Inflammatory macrophage (primary cell): Measurements from ENCODE around the gene PNKD.

Experiments used
- DNase-seq, 2 donors: peaks; one replicate each; pipeline ENCODE4 v3.0.0-alpha.2; 2020 to 2022

PNKD gene

GRCh38 chr2:218343591-218343990 is 73.3 kb downstream of the PNKD start:
- DNase-seq = no peak

- DNase-seq = no peak
These were observed 73.9 kb downstream of the PNKD start for GRCh38 chr2:218344090-218344754.

GRCh38 chr2:218344755-218345417 is 74.6 kb downstream of the PNKD start:
- DNase-seq = no peak

GRCh38 chr2:218345491-218346236 is 75.3 kb downstream of the PNKD start:
- DNase-seq = no peak

DNA sequence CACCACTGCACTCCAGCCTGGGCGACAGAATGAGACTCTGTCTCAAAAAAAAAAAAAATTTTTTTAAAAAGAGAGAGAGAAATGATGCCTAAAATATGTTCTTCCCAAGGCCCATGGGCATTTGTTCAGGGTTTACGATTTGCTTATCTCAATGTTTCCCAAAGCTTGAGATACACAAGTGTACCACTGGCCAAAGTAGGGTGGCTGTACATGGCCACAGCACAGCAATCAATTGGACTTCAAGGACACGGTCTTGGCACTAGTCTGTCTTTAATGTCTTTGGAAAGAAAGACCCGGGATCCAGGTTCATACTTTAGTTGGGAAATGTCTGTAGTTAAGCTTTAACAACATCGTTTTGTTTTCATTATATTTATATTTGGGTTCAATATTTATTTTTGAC is 76.9 kb downstream of the PNKD start:
- DNase-seq = no peak

- no peak for DNase-seq
These were observed 83.7 kb downstream of the PNKD start for GRCh38 chr2:218354045-218354444.

GRCh38 chr2:218354850-218355443 is 84.6 kb downstream of the PNKD start:
- no peak for DNase-seq

- DNase-seq = no peak
These were observed 87.2 kb downstream of the PNKD start for GRCh38 chr2:218357236-218358177.

GRCh38 chr2:218360453-218360852 is 90.1 kb downstream of the PNKD start:
- peak; percentile 95 to 97 for DNase-seq

DNA sequence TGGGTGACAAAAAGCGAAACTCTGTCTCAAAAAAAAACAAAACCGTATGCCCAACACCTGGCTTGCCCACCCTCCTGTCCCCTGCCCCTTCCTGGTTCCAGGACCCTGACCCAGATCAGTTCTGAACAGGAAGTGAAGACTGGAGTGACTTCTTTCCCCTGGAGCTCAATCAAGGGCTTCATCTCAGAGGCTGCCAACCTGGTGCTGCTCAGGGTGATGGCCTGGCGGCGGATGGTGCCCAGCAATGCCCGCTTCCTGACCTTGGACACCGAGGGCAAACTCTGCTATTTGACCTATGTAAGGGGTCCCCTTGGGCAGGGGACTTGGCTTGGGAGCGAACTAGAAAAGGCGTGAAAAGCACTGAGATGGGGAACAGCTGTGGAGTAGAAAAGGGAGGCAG is 92.3 kb downstream of the PNKD start:
- DNase-seq = no peak

- peak; percentile 41 to 90 for DNase-seq
These were observed 93.4 kb downstream of the PNKD start for GRCh38 chr2:218363736-218364135.

GRCh38 chr2:218364196-218364595 is 93.9 kb downstream of the PNKD start:
- no peak for DNase-seq

DNA sequence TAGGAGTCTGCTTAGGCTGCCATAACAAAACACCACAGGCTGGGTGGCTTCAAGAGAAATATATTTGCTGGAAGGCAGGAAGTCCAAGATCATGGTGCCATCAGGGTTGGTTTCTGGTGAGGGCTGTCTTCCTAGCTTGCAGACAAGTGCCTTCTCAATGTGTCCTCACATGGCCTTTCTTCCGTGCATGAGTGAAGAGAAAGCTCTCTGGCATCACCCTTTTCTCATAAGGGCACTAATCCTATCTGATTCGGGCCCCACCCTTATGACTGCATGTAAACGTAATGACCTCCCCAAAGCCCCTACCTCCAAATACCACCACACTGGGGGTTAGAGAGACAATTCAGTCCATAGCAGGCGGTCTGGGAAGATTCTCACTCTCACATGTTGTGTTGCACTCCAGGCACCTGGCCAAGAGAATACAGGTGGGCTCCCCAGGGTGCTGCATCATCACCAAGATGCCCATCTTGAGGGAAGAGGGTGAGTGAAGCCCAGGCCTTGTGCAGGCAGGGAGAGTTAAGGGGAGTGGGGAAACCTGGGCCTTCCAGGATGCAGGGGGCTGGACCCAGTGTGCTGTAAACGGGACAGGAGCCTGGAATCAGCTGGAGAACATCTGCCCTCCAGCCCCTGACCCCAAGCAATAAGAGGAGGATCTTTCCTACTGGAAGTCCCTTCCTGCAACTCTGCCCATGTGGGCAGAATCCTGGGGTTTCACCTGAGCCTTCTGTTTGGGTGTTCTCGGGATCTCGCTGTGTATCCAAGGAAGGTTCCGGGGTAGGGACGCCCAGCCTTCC is 96.5 kb downstream of the PNKD start:
- DNase-seq = no peak

GRCh38 chr2:218367415-218368149 is 97.3 kb downstream of the PNKD start:
- peak; percentile 99 for DNase-seq

DNA sequence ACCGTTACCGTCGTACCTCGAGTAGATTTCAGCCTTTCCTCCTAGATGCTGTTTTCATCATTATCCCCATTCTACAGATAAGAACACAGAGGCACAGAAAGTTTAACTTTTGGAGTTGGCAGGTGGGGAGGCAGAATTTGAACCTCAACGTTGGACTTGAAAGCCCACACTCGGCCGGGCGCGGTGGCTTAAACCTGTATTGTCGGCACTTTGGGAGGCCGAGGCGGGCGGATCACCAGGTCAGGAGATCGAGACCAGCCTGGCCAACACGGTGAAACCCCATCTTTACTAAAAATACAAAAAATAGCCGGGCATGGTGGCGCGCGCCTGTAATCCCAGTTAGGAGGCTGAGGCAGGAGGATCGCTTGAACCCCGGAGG is 97.8 kb downstream of the PNKD start:
- DNase-seq = no peak

DNA sequence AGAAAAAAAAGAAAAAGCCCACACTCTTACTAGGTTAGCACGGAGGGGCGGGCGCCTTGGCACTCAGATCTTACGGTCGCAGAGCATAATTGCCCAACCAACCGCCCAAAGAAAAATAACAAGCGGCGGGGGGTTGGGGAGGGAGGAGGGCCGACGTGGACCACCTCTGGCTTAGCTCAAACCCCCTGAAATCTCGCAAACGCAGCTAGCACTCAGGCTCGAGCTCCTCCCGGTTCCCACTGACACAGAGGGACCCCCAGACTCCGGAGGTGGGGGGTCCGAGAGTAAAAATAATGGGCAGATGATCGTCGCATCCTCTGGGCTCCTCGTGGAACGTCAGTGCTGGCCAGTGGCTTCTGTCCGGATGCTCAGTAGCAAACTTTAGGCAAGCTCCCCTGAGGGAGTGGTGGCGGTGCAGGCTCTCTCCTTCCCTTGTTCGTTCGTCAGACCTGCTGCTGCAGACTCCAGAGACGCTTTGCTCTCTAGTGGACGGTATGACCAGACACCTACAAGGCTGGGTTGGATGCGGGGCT is 98.4 kb downstream of the PNKD start:
- DNase-seq = peak; percentile 47 to 51

GRCh38 chr2:218369330-218369729 is 99.0 kb downstream of the PNKD start:
- DNase-seq = peak; percentile 43 to 64

DNA sequence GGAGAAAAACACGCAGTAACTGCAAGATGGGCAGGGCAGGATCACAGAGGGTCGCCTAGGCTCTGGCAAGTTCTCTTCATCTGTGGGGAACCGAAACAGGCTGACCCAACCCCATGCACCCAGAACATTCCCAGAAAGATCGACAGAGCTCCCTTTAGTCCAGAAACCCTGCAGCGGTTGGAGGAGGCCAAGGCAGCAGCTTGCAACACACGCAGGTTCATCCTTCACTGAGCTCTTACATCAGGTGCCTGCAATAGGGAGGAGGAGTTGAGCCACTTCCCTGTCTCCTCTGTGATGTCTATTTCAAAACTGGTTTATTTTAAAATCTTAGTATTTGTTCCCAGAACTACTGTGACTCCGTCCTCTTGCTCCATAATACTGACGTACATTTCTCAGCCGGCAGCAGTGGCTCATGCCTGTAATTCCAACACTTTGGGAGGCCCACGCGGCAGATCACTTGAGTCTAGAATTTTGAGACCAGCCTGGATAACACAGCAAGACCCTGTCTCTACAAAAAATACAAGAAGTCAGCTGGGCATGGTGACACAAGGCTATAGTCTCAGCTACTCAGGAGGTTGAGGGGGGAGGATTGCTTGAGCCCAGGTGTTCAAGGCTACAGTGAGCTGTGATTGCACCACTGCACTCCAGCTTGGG is 100.2 kb downstream of the PNKD start:
- peak; percentile 97 to 99 for DNase-seq

- peak; percentile 63 to 66 for DNase-seq
These were observed 101.6 kb downstream of the PNKD start for GRCh38 chr2:218371983-218372350.

GRCh38 chr2:218374795-218375194 is 104.5 kb downstream of the PNKD start:
- DNase-seq = no peak
